Mesothelial cell of epicardium (in vitro differentiated cells): ENCODE measurements around the gene TCP11X2. TPM values are rescaled to one million over a fixed set of nuclear protein-coding genes. Genes with fewer than 3 reads are reported as not detected.
"Not testable (repeated sequence)": the region's sequence is repeated elsewhere in the genome, so short reads cannot be mapped to it uniquely, and the experiment has no call there.

Experiments
- DNase-seq, 2 experiments: peaks; one replicate each; pipeline ENCODE4 v3.0.0; 2021; ENCODE audit warnings: low spot score in 2 of 2; ENCODE audit not compliant: unreplicated experiment in 2 of 2
- H3K27ac Mint-ChIP-seq: 2 replicates; pipeline ENCODE4 v1.8.0; 2021; ENCODE audit warnings: mixed read lengths
- H3K27me3 Mint-ChIP-seq: 2 replicates; pipeline ENCODE4 v1.8.0; 2021; ENCODE audit warnings: low read depth, mixed read lengths
- H3K36me3 Mint-ChIP-seq: 2 replicates; pipeline ENCODE4 v1.8.0; 2021; ENCODE audit warnings: mixed read lengths
- H3K4me1 Mint-ChIP-seq: 2 replicates; pipeline ENCODE4 v1.8.0; 2021; ENCODE audit warnings: mixed read lengths
- H3K4me3 Mint-ChIP-seq: 2 replicates; pipeline ENCODE4 v1.8.0; 2021; ENCODE audit warnings: mild to moderate bottlenecking, moderate library complexity, mixed read lengths
- H3K9me3 Mint-ChIP-seq: 2 replicates; pipeline ENCODE4 v1.8.0; 2021; ENCODE audit warnings: mixed read lengths
- total RNA-seq: library from RNA; stranded (reverse); gene quantifications from 3 replicates; pipeline ENCODE4 v1.2.1, GENCODE V29; 2021

TCP11X2 gene
- total RNA-seq, 1 donor from 2014 or later, result not detected

DNA sequence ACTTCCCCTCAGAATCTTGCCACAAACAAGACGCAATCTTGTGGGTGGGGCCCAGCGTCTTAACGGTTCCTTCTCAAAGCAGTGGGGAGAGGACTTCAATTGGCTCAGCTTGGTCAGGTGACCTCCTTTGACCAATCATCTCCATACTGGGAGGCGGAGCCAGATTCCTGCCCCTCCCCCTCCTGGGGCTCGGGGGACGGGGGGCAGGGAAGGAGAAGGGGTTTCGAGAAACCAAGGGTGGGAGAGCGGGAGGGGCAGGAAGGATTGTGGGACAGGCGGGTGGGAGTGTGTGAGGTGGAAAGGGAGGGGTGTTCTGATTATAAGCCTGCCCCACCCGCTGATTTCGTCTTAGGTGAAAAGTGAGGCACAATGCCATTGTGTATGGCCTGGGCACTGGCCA is 31.7 kb downstream of the TCP11X2 start, which contains the start of gene NXF2B:
Gene NXF2B (minus strand): TSS at position 101 of the 400 bp plus-strand sequence. CDS start 59,972 bp downstream, outside the sequence.
- H3K9me3 Mint-ChIP-seq, H3K4me3 Mint-ChIP-seq, DNase-seq, H3K27ac Mint-ChIP-seq, H3K27me3 Mint-ChIP-seq, H3K36me3 Mint-ChIP-seq, H3K4me1 Mint-ChIP-seq: not testable (repeated sequence)

DNA sequence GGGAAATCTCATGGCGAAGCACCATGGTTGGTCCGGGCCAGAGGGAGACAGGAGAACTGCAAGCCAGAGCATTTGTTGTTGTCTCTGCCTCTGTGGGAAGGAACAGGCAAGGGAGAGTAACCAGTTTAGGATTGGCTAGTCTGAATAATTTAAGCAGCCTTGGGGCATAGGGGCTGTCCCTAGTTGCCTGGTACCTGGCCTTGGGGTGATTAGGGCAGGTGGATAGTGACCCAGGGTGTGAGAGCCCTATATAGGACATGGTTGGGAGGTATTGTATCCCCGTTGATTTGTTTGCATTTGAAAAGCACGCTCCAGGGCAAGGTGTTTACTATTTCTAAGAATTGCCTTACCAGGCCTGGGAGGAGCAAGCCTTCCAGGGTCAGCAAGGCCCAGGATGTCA is 57.1 kb downstream of the TCP11X2 start:
- H3K36me3 Mint-ChIP-seq, H3K4me1 Mint-ChIP-seq: not testable (repeated sequence)

More for the DNA sequence above, 57.1 kb downstream of the TCP11X2 start:
- not testable (repeated sequence) for H3K27me3 Mint-ChIP-seq, DNase-seq, H3K4me3 Mint-ChIP-seq, H3K27ac Mint-ChIP-seq, H3K9me3 Mint-ChIP-seq

Other genes with a start within 250 kb of the TCP11X2 start
- not detected in 3 replicates for gene NXF2, start 224.6 kb downstream of the TCP11X2 start, total RNA-seq
- not detected in 3 replicates for gene NXF2B, start 31.8 kb downstream of the TCP11X2 start, total RNA-seq
- gene TMSB15A, start 44.9 kb upstream of the TCP11X2 start, total RNA-seq, result 20.7 to 21.8 TPM (median 20.8 TPM) in 3 replicates
- gene ARMCX5, start 127.7 kb upstream of the TCP11X2 start, total RNA-seq, result 16.7 to 23.1 TPM (median 19.9 TPM) in 3 replicates
- 8.8 to 10.0 TPM (median 9.6 TPM) in 3 replicates for gene GPRASP1, start 179.7 kb upstream of the TCP11X2 start, total RNA-seq
- gene GPRASP2, start 240.6 kb upstream of the TCP11X2 start, total RNA-seq, result 22.5 to 25.7 TPM (median 23.5 TPM) in 3 replicates
- gene GPRASP3, start 248.9 kb upstream of the TCP11X2 start, total RNA-seq, result 8.4 to 10.0 TPM (median 8.5 TPM) in 3 replicates